SK-N-MC (cell line): ENCODE data around the gene SMO.

Source experiments
- EZH2 ChIP-seq: fragments of 200-600 bp; sonication (generic); IDR thresholded peaks from one replicate; pipeline ENCODE4 v1.6.1; 2017; ENCODE audit warnings: antibody characterized with exemption
- FOXP2 ChIP-seq: optimal IDR thresholded peaks from 2 replicates; pipeline ENCODE3; 2011; ENCODE audit warnings: mild to moderate bottlenecking, moderate library complexity; ENCODE audit not compliant: insufficient read depth; ENCODE audit errors: extremely low read length, control extremely low read depth
- POLR2AphosphoS5 ChIP-seq: IDR thresholded peaks from 2 replicates; pipeline ENCODE4 v1.6.1; 2012; ENCODE audit warnings: mild to moderate bottlenecking, low read depth, low read length, borderline replicate concordance

- TF ChIP-seq POLR2AphosphoS5 (no peak; the same call in 1 of the 2 replicates), EZH2 (no peak), FOXP2 (no peak)
Measured at GRCh38 chr7:129258649-129259389, 70.4 kb downstream of the SMO start.
